Mucosa of descending colon (tissue), 3 donors: ENCODE results near the gene YPEL1. TPM values are rescaled to one million over a fixed set of nuclear protein-coding genes. Genes with fewer than 3 reads are reported as not detected.

Experiments
- ATAC-seq: fragments of 200-7000 bp; cut with Tn5 transposase; one replicate; pipeline ENCODE4 v1.9.1; 2020; ENCODE audit warnings: mild to moderate bottlenecking, moderate library complexity
- DNase-seq, 3 donors: peaks; one replicate each; pipeline ENCODE4 v3.0.0-alpha.2; 2020
- H3K36me3 ChIP-seq: fragments of 200-600 bp; one replicate; pipeline ENCODE4 v1.8.0; 2021; ENCODE audit warnings: low read depth, mild to moderate bottlenecking
- H3K4me1 ChIP-seq: fragments of 200-600 bp; one replicate; pipeline ENCODE4 v1.8.0; 2021; ENCODE audit warnings: low read depth, mild to moderate bottlenecking
- H3K4me3 ChIP-seq: fragments of 200-600 bp; one replicate; pipeline ENCODE4 v1.8.0; 2021; ENCODE audit warnings: mild to moderate bottlenecking
- H3K9me3 ChIP-seq: fragments of 200-600 bp; one replicate; pipeline ENCODE4 v1.8.0; 2021; ENCODE audit warnings: mild to moderate bottlenecking
- intact Hi-C, 2 donors: fragments of 100-400 bp; cut with DNase I in 1 of 2; cut with micrococcal nuclease in 1 of 2; formaldehyde crosslinking; loops; one replicate each; pipeline versions ENCODE4 v1.11.0 to v1.11.1; 2022; cut with DNase I, micrococcal nuclease
- total RNA-seq, 3 donors: library from RNA; stranded (reverse); fragmentation: NEBNext Ultra II Directional in 2 of 3; extraction: Animal tissue kit (Norgen Biotek cat#: 25700) in 2 of 3; gene quantifications; one replicate each; pipeline versions ENCODE4 v1.2.1 to v1.2.4, GENCODE V29; 2021 to 2023
- TF ChIP-seq, protein P1 (sequence below): fragments of 200-600 bp; IDR thresholded peaks from one replicate; pipeline ENCODE4 v1.8.0; 2022; ENCODE audit warnings: antibody characterized with exemption, mild to moderate bottlenecking
- donor health status: DM: no; HTN: no; CAD: no; lungs with moderate emphysema.
- donor health status: DM: no; HTN: no; CAD: no.
- donor health status: DM: no; HTN: yes; CAD: no.

YPEL1 gene
- total RNA-seq, 3 donors from 2014 or later: 2.7 to 6.8 (median 2.8) TPM

DNA sequence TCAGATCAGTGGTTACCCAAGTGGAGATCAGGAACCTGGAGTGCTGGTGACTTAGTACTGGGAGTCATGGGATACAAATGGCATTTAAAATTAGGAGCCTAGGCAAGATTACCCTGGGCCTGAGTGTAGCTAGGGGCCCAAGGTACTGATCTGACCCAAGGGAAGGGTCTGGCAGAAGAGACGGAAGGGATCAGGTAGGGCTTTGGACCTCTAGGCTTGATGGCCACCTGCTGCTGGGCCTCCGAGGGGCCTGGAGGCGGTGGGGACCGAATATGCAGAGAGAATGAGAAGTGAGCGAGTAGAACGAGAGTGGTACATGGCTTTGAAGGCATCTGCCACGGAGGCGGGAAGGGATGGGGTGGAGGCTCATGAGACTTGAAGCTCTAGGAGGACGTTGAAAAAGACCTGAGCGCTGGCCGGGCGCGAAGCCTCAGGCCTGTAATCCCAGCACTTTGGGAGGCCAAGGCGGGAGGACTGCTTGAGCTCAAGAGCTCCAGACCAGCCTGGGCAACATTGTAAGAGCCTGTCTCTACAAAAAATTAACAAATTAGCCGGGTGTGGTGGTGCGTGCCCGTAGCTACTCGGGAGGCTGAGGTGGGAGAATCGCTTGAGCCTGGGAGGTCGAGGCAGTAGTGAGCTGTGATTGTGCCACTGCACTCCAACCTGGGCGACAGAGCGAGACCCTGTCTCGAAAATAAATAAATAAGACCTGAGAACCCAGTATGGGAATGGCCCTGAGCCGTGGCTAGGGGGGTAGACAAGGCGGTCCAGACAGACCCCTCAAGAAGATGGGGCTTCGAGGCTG lies 70.3 kb downstream of the YPEL1 start:
- intact Hi-C loops: no loop called here
- Histone ChIP-seq H3K4me3 (no peak overlapping the region), H3K9me3 (no peaks in the 10 kb centered on the region), H3K36me3 (no peaks in the 10 kb centered on the region), H3K4me1 (peaks cover 9% of the 10 kb centered on the region)
- ATAC-seq (no peak), DNase-seq (no peak)
- TF ChIP-seq, protein P1, sequence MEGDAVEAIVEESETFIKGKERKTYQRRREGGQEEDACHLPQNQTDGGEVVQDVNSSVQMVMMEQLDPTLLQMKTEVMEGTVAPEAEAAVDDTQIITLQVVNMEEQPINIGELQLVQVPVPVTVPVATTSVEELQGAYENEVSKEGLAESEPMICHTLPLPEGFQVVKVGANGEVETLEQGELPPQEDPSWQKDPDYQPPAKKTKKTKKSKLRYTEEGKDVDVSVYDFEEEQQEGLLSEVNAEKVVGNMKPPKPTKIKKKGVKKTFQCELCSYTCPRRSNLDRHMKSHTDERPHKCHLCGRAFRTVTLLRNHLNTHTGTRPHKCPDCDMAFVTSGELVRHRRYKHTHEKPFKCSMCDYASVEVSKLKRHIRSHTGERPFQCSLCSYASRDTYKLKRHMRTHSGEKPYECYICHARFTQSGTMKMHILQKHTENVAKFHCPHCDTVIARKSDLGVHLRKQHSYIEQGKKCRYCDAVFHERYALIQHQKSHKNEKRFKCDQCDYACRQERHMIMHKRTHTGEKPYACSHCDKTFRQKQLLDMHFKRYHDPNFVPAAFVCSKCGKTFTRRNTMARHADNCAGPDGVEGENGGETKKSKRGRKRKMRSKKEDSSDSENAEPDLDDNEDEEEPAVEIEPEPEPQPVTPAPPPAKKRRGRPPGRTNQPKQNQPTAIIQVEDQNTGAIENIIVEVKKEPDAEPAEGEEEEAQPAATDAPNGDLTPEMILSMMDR: no peak

DNA sequence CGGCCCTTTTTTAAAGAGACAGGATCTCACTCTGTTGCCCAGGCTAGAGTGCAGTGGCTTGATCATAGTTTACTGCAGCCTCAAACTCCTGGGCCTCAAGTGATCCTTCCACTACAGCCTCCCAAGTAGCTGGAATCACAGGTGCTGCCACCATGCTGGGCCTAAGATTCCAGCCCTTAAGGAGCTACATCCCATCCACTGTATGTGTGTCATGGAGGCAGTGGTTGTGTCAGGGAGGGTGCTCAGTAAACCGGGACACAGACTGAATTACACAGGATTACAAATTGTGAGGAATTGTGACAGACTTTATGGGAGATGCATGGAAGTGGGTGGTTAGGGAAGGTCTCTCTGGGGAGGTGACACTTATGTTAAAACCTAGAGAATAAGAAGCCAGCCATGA lies 71.9 kb downstream of the YPEL1 start:
- no peak for ATAC-seq
- intact Hi-C loops: no loop called here
- TF ChIP-seq, protein P1: no peak
- Histone ChIP-seq H3K4me1 (peaks cover 9% of the 10 kb centered on the region), H3K4me3 (no peak overlapping the region), H3K36me3 (no peaks in the 10 kb centered on the region), H3K9me3 (no peaks in the 10 kb centered on the region)
- DNase-seq: no peak

DNA sequence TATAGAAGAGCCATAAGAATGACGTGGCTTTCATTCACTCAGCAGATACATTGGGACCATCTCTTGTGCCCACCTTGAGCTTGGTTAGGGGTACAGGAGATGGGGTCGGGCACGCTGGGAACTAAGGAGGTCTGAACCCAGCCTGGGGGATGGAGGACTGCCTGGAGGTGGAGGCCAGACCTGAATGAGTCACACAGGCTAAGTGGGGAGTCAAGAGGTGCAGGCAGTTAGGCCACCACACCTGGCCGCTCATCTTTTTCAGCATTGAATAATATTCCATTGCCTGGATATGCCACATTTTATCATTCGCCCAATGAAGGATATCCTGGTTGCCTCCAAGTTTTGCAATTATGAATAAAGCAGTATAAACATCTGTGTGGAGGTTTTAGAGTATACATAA lies 73.6 kb downstream of the YPEL1 start:
- ATAC-seq: no peak

DNA sequence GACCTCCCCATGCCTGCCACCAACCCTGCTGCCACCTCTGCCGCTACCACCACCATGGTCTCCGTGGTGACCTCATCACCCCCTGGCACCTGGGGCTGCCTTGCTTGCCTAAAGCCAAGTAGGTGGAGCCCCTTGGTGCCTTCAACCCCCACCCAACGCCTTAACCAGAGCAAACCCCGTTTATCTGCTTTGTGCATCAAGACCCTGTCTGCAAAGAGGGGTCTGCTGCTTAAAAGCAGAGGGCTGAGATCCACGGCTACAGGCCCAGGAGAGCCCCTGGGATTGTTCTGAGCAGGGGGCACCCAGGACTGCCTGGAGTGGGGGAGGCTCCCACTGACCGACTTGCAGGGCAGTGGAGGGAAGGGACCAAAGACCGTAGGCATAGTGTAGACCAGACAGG lies 74.7 kb downstream of the YPEL1 start:
- peaks cover 13% of the 10 kb centered on the region for H3K4me1 ChIP-seq
- no peaks in the 10 kb centered on the region for H3K36me3 ChIP-seq
- ATAC-seq: no peak
- no peak overlapping the region for H3K4me3 ChIP-seq
- intact Hi-C loops: no loop called here
- no peak for DNase-seq
- H3K9me3 ChIP-seq: no peaks in the 10 kb centered on the region
- TF ChIP-seq, protein P1: no peak

More for the DNA sequence above, 73.6 kb downstream of the YPEL1 start:
- H3K4me1 ChIP-seq: peaks cover 17% of the 10 kb centered on the region
- no peak for DNase-seq
- H3K4me3 ChIP-seq: no peak overlapping the region
- TF ChIP-seq, protein P1: no peak
- H3K9me3 ChIP-seq: no peaks in the 10 kb centered on the region
- intact Hi-C loops: no loop called here
- H3K36me3 ChIP-seq: no peaks in the 10 kb centered on the region

DNA sequence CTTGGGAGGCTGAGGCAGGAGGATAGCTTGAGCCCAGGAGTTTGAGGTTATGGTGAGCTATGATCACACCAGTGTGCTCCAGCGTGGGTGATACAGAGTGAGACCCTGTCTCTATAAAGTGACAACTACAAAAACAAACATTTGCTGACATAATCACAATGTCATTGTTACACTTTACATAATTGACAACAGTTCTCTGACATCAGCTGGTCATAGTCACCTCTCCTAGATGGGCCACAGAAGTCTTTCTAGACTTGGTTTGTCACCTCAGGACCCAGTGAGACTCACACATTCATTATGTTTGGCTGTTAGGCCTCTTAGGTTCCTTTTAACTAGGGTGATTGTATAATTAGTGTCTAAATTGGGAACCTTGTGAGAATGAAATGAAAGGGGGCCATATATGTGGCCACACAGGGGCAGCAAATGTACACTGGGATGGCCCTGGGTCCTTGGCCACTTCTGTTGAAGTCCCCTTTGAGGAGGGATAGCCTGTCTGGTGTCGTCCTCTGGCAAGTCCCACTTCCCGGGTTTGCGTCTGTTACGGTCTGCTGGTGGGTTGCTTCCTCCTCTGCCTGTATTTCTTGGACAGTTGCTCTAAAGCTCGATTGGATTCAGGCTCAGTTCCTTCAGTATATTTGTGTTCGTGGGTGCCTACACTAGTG lies 75.6 kb downstream of the YPEL1 start:
- TF ChIP-seq, protein P1: no peak
- Histone ChIP-seq H3K4me1 (peaks cover 9% of the 10 kb centered on the region), H3K4me3 (no peak overlapping the region), H3K9me3 (no peaks in the 10 kb centered on the region), H3K36me3 (no peaks in the 10 kb centered on the region)
- DNase-seq (no peak), ATAC-seq (no peak)
- intact Hi-C loops: no loop called here
